Fibroblast of lung (primary cell): ENCODE measurements around the gene TRAPPC8.

Experiments used
- EZH2 ChIP-seq: IDR thresholded peaks from 2 replicates; pipeline ENCODE4 v1.5.1; 2012; ENCODE audit warnings: low read length, control low read depth, mild to moderate bottlenecking; ENCODE audit errors: missing control alignments
- TF ChIP-seq, protein P1 (sequence below), 2 donors: IDR thresholded peaks in 1 of 2; conservative IDR thresholded peaks in 1 of 2; 1 replicate in 1 of 2; 2 replicates in 1 of 2; pipeline ENCODE4 v1.5.1; 2011 to 2012; ENCODE audit warnings: low read length in 2 of 2, control low read depth in 1 of 2, inconsistent platforms in 1 of 2, low read depth in 1 of 2, mild to moderate bottlenecking in 1 of 2

DNA sequence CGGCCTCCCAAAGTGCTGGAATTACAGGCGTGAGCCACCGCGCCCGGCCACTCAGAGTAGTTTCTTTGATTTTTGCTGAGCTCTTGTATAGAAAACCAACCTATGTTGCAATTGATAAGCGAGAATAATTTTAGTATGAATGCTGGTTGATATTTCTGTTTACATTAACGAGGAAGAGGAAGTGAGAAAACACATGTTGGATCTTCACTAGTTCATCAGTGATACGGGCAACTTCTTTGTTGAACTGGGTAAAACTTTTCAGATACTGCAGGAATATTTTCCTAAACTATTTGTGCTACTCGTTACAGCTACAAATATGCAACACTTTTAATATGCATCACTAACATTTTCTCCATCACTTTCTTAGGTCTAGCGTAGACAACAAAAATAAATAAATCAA is 114.3 kb downstream of the TRAPPC8 start:
- TF ChIP-seq, protein P1, sequence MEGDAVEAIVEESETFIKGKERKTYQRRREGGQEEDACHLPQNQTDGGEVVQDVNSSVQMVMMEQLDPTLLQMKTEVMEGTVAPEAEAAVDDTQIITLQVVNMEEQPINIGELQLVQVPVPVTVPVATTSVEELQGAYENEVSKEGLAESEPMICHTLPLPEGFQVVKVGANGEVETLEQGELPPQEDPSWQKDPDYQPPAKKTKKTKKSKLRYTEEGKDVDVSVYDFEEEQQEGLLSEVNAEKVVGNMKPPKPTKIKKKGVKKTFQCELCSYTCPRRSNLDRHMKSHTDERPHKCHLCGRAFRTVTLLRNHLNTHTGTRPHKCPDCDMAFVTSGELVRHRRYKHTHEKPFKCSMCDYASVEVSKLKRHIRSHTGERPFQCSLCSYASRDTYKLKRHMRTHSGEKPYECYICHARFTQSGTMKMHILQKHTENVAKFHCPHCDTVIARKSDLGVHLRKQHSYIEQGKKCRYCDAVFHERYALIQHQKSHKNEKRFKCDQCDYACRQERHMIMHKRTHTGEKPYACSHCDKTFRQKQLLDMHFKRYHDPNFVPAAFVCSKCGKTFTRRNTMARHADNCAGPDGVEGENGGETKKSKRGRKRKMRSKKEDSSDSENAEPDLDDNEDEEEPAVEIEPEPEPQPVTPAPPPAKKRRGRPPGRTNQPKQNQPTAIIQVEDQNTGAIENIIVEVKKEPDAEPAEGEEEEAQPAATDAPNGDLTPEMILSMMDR (conservative IDR thresholded peaks at IDR 0.05 in 1 of 2, IDR thresholded peaks at IDR 0.05 in 1 of 2; ENCODE audit: low read depth in 1 of 2, low read length in 2 of 2) = no peak
- TF ChIP-seq EZH2 = no peak
